Trophoblast cell (in vitro differentiated cells and primary cell): Measurements from ENCODE around the gene PAQR7.

Source experiments
- DNase-seq, 2 donors: peaks; one replicate each; pipeline ENCODE4 v3.0.0-alpha.2; 2016
- H2AFZ ChIP-seq: 2 replicates; pipeline ENCODE4 v1.6.1; 2013; ENCODE audit warnings: low read length, moderate library complexity, mild to moderate bottlenecking; ENCODE audit not compliant: insufficient read depth, poor library complexity
- H2AK5ac ChIP-seq: 2 replicates; pipeline ENCODE4 v1.6.1; 2013; ENCODE audit warnings: mild to moderate bottlenecking, low read length
- H2BK120ac ChIP-seq: 2 replicates; pipeline ENCODE4 v1.6.1; 2013; ENCODE audit warnings: low read length, mild to moderate bottlenecking, moderate library complexity; ENCODE audit not compliant: insufficient read depth, poor library complexity
- H2BK12ac ChIP-seq: 2 replicates; pipeline ENCODE4 v1.6.1; 2013; ENCODE audit warnings: mild to moderate bottlenecking, low read length, moderate library complexity
- H2BK5ac ChIP-seq: 2 replicates; pipeline ENCODE4 v1.6.1; 2013; ENCODE audit warnings: low read length, low read depth, moderate library complexity, mild to moderate bottlenecking; ENCODE audit not compliant: poor library complexity
- H3K14ac ChIP-seq: 2 replicates; pipeline ENCODE4 v1.6.1; 2013; ENCODE audit warnings: mild to moderate bottlenecking, low read length
- H3K18ac ChIP-seq: 2 replicates; pipeline ENCODE4 v1.6.1; 2013; ENCODE audit warnings: mild to moderate bottlenecking, low read length
- H3K23ac ChIP-seq: 2 replicates; pipeline ENCODE4 v1.6.1; 2013; ENCODE audit warnings: low read length
- H3K27ac ChIP-seq: 2 replicates; pipeline ENCODE4 v1.5.1; 2013; ENCODE audit warnings: low read depth, mild to moderate bottlenecking, inconsistent platforms, low read length, moderate library complexity
- H3K27me3 ChIP-seq: 2 replicates; pipeline ENCODE4 v1.6.1; 2013; ENCODE audit warnings: inconsistent platforms, mild to moderate bottlenecking, low read length, moderate library complexity; ENCODE audit not compliant: insufficient read depth
- H3K36me3 ChIP-seq, 2 experiments: 1 replicate in 1 of 2; 2 replicates in 1 of 2; pipeline ENCODE4 v1.6.1; 2013; ENCODE audit warnings: low read length in 2 of 2, mild to moderate bottlenecking in 2 of 2, moderate library complexity in 1 of 2; ENCODE audit not compliant: insufficient read depth in 2 of 2, control insufficient read depth in 1 of 2
- H3K4ac ChIP-seq: 2 replicates; pipeline ENCODE4 v1.6.1; 2013; ENCODE audit warnings: low read depth, mild to moderate bottlenecking, low read length, moderate library complexity
- H3K4me1 ChIP-seq, 2 experiments: 1 replicate in 1 of 2; 2 replicates in 1 of 2; pipeline ENCODE4 v1.6.1; 2013; ENCODE audit warnings: low read length in 2 of 2, mild to moderate bottlenecking in 2 of 2, moderate library complexity in 1 of 2; ENCODE audit not compliant: insufficient read depth in 2 of 2, control insufficient read depth in 1 of 2
- H3K4me2 ChIP-seq: 2 replicates; pipeline ENCODE4 v1.6.1; 2013; ENCODE audit warnings: inconsistent platforms, mild to moderate bottlenecking, low read length, moderate library complexity
- H3K4me3 ChIP-seq: 2 replicates; pipeline ENCODE4 v1.5.1; 2013; ENCODE audit warnings: mild to moderate bottlenecking, low read depth, low read length, inconsistent platforms
- H3K79me1 ChIP-seq: one replicate; pipeline ENCODE4 v1.6.1; 2013; ENCODE audit warnings: low read length
- H3K79me2 ChIP-seq: 2 replicates; pipeline ENCODE4 v1.6.1; 2013; ENCODE audit warnings: low read length, mild to moderate bottlenecking; ENCODE audit not compliant: control insufficient read depth, insufficient read depth, poor library complexity
- H3K9ac ChIP-seq: 2 replicates; pipeline ENCODE4 v1.6.1; 2013; ENCODE audit warnings: mild to moderate bottlenecking, low read length
- H3K9me3 ChIP-seq: 2 replicates; pipeline ENCODE4 v1.6.1; 2013; ENCODE audit warnings: low read depth, mild to moderate bottlenecking, control low read depth, inconsistent platforms, low read length; ENCODE audit not compliant: insufficient read depth
- H4K12ac ChIP-seq: 2 replicates; pipeline ENCODE4 v1.6.1; 2013; ENCODE audit warnings: low read depth, mild to moderate bottlenecking, low read length, moderate library complexity
- H4K8ac ChIP-seq: 2 replicates; pipeline ENCODE4 v1.6.1; 2013; ENCODE audit warnings: low read depth, mild to moderate bottlenecking, low read length, moderate library complexity
- H4K91ac ChIP-seq: one replicate; pipeline ENCODE4 v1.6.1; 2013; ENCODE audit warnings: low read depth, mild to moderate bottlenecking, low read length, moderate library complexity
- WGBS: extraction: QIAGEN DNeasy Blood & Tissue Kit; methylation state at CpG from one replicate; pipeline ENCODE4 v1.1.7; 2013; ENCODE audit warnings: missing lambda C conversion rate; ENCODE audit not compliant: insufficient read length, insufficient coverage; ENCODE audit errors: extremely low coverage; 5-methylcytosine and 5-hydroxymethylcytosine counted together

PAQR7 gene

DNA sequence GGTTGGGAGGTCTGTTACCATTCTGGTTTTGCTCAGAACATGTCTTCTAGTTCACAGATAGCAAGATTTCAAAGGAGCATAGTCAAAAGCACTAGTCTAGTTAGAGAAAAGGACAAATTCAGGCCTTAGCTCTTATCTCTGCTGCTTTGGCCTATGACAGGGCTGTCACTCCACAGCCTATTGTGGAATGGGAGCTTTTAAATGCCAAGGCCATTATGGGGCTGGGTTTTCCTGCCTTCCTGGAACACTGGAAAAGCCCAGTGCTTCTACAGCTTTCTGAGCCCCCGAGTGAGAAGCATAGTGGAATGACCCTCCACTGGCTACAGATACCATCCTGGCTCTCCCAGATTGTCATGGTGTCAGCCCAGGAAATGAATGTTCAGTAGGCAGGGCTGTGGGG is 46.5 kb downstream of the PAQR7 start:
- Histone ChIP-seq H4K8ac (no peak overlapping the region), H3K4me3 (no peak overlapping the region), H2AK5ac (no peak overlapping the region), H4K91ac (no peak overlapping the region), H2BK12ac (no peak overlapping the region), H3K9ac (no peak overlapping the region), H3K36me3 (peaks cover 36 to 66% of the 10 kb centered on the region in 2 experiments), H3K4me2 (no peak overlapping the region), H3K27me3 (no peaks in the 10 kb centered on the region), H4K12ac (no peak overlapping the region), H3K14ac (no peak overlapping the region), H3K4ac (no peak overlapping the region), H2BK5ac (no peak overlapping the region), H3K18ac (no peak overlapping the region), H3K23ac (no peak overlapping the region), H3K27ac (no peak overlapping the region), H2AFZ (no peak overlapping the region), H3K4me1 (peaks cover 0 to 2% of the 10 kb centered on the region in 2 experiments), H3K79me1 (no peaks in the 10 kb centered on the region), H3K79me2 (no peaks in the 10 kb centered on the region), H3K9me3 (no peaks in the 10 kb centered on the region), H2BK120ac (no peak overlapping the region)
- WGBS = no CpG with 5 or more reads among the region's 1 CpG
- no peak for DNase-seq

DNA sequence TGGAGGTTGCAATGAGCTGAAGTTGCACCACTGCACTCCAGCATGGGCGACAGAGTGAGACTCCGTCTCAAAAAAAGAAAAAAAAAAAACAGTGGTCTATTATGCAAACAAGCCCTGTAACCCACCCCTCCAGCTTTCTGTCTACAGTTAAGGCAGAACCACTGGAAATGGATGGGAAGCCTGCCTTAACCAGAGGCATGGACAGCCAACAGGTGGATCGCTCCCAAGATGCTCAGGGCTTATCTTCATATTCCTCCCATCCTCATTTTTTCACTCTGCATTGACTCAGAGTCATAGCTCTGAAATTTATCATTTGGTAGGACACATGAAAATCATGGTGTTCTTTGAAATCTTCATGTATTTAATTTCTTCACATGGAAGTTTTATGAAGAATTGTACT is 47.0 kb downstream of the PAQR7 start:
- H3K9ac ChIP-seq = no peak overlapping the region
- no peak overlapping the region for H2BK5ac ChIP-seq

DNA sequence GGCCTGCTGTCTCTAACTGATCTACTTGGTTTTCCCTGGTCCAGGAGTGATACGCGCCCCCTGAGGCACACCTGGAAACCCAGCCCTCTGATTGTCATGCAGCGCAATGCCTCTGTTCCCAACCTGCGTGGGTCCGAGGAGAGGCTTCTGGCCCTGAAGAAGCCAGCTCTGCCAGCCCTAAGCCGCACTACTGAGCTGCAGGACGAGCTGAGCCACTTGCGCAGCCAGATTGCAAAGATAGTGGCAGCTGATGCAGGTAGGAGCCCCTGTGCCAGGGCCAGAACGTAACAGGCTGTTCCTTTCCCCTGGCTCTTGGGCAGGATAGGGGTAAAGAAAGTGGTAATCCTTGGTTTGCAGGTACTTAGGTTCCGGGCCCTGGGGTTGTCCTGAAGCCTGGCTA is 48.9 kb downstream of the PAQR7 start:
- peak in 1 of 2 donors; percentile 67 for DNase-seq
- Histone ChIP-seq H2AFZ (no peak overlapping the region), H3K4ac (no peak overlapping the region), H4K8ac (no peak overlapping the region), H2BK120ac (no peak overlapping the region), H3K4me2 (no peak overlapping the region), H3K14ac (no peak overlapping the region), H3K79me1 (no peaks in the 10 kb centered on the region), H2BK12ac (no peak overlapping the region), H3K27ac (no peak overlapping the region), H3K4me1 (peaks cover 0 to 2% of the 10 kb centered on the region in 2 experiments), H3K79me2 (no peaks in the 10 kb centered on the region), H2AK5ac (no peak overlapping the region), H4K12ac (no peak overlapping the region), H3K9me3 (no peaks in the 10 kb centered on the region), H3K9ac (no peak overlapping the region), H3K4me3 (no peak overlapping the region), H4K91ac (no peak overlapping the region), H2BK5ac (no peak overlapping the region), H3K18ac (no peak overlapping the region), H3K36me3 (peaks cover 30 to 53% of the 10 kb centered on the region in 2 experiments), H3K23ac (no peak overlapping the region), H3K27me3 (no peaks in the 10 kb centered on the region)
- no CpG with 5 or more reads among the region's 10 CpGs for WGBS

More for the DNA sequence above, 47.0 kb downstream of the PAQR7 start:
- Histone ChIP-seq H2BK120ac (no peak overlapping the region), H4K12ac (no peak overlapping the region), H3K4me1 (peaks cover 0 to 2% of the 10 kb centered on the region in 2 experiments), H3K4ac (no peak overlapping the region), H3K9me3 (no peaks in the 10 kb centered on the region), H3K79me1 (no peaks in the 10 kb centered on the region), H3K79me2 (no peaks in the 10 kb centered on the region), H2AFZ (no peak overlapping the region), H3K14ac (no peak overlapping the region), H2BK12ac (no peak overlapping the region), H2AK5ac (no peak overlapping the region), H4K91ac (no peak overlapping the region), H3K27ac (no peak overlapping the region), H3K27me3 (no peaks in the 10 kb centered on the region), H3K4me3 (no peak overlapping the region), H3K4me2 (no peak overlapping the region), H3K18ac (no peak overlapping the region), H4K8ac (no peak overlapping the region), H3K23ac (no peak overlapping the region), H3K36me3 (peaks cover 36 to 66% of the 10 kb centered on the region in 2 experiments)
- DNase-seq = no peak
- WGBS = no CpG with 5 or more reads among the region's 3 CpGs

DNA sequence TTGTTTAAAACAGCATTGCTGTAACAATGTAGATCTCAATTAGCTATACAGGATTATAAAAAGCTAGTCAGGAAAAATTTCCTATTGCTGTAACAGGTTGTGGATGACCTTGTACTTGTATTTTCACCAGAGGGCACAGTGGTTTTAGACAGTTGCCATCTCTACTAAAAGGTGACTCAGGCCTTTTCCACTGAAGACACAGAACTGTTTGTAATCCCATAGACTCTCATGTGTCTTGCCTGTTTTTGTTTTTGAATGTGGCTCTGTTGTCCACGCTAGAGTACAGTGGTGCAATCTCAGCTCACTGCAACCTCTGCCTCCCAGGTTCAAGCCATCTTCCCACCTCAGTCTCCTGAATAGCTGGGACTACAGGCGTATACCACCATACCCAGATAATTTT is 49.9 kb downstream of the PAQR7 start:
- Histone ChIP-seq H3K27me3 (no peaks in the 10 kb centered on the region), H3K9me3 (no peaks in the 10 kb centered on the region), H2BK120ac (no peak overlapping the region), H3K4me2 (no peak overlapping the region), H2AK5ac (no peak overlapping the region), H3K79me1 (peaks cover 2% of the 10 kb centered on the region), H4K91ac (no peak overlapping the region), H3K9ac (no peak overlapping the region), H3K4me3 (no peak overlapping the region), H3K14ac (no peak overlapping the region), H2BK5ac (no peak overlapping the region), H2BK12ac (no peak overlapping the region), H3K79me2 (peaks cover 5% of the 10 kb centered on the region), H4K8ac (no peak overlapping the region), H3K36me3 (peaks cover 30 to 45% of the 10 kb centered on the region in 2 experiments), H2AFZ (no peak overlapping the region), H3K4ac (no peak overlapping the region), H4K12ac (no peak overlapping the region), H3K27ac (no peak overlapping the region), H3K23ac (no peak overlapping the region), H3K4me1 (peaks cover 7 to 11% of the 10 kb centered on the region in 2 experiments), H3K18ac (no peak overlapping the region)
- no CpG with 5 or more reads among the region's 2 CpGs for WGBS
- no peak for DNase-seq
